Heart right ventricle (tissue), 16 donors: ENCODE results near the gene ARHGAP6. TPM values are rescaled to one million over a fixed set of nuclear protein-coding genes. Genes with fewer than 3 reads are reported as not detected.

ENCODE experiments used
- ATAC-seq, 8 donors: fragments of 200-7000 bp; cut with Tn5 transposase; one replicate each; pipeline ENCODE4 v1.9.1; 2020; ENCODE audit warnings: mild to moderate bottlenecking in 8 of 8, moderate library complexity in 8 of 8, moderate number of reproducible peaks in 1 of 8
- DNase-seq, 2 donors: peaks; one replicate each; pipeline ENCODE4 v3.0.0-alpha.2; 2020
- H3K27ac ChIP-seq, 10 donors: fragments of 200-600 bp; sonication (generic) in 2 of 10; one replicate each; pipeline versions ENCODE4 v1.5.0 to v1.8.0; 2020 to 2022; ENCODE audit warnings: mild to moderate bottlenecking in 3 of 10
- H3K27me3 ChIP-seq, 7 donors: fragments of 200-600 bp; one replicate each; pipeline ENCODE4 v1.8.0; 2021 to 2022; ENCODE audit warnings: mild to moderate bottlenecking in 2 of 7
- H3K36me3 ChIP-seq, 9 donors: fragments of 200-600 bp; sonication (generic) in 1 of 9; one replicate each; pipeline versions ENCODE4 v1.5.0 to v1.8.0; 2020 to 2022; ENCODE audit warnings: mild to moderate bottlenecking in 2 of 9
- H3K4me1 ChIP-seq, 9 donors: fragments of 200-600 bp; sonication (generic) in 1 of 9; one replicate each; pipeline versions ENCODE4 v1.5.0 to v1.8.0; 2020 to 2022; ENCODE audit warnings: mild to moderate bottlenecking in 4 of 9
- H3K4me3 ChIP-seq, 10 donors: fragments of 200-600 bp; sonication (generic) in 2 of 10; one replicate each; pipeline versions ENCODE4 v1.5.0 to v1.8.0; 2020 to 2022; ENCODE audit warnings: mild to moderate bottlenecking in 7 of 10, moderate library complexity in 2 of 10
- H3K9me3 ChIP-seq, 11 donors: fragments of 200-600 bp in 10 of 11; sonication (generic) in 2 of 11; one replicate each; pipeline versions ENCODE4 v1.5.0 to v1.8.0; 2013 to 2022; ENCODE audit warnings: mild to moderate bottlenecking in 2 of 11, control low read depth in 1 of 11, moderate library complexity in 1 of 11
- CTCF ChIP-seq, 9 donors: fragments of 200-600 bp; sonication (generic) in 2 of 9; IDR thresholded peaks; one replicate each; pipeline versions ENCODE4 v1.5.0 to v1.8.0; 2021 to 2022; ENCODE audit warnings: antibody characterized with exemption in 9 of 9, mild to moderate bottlenecking in 5 of 9, moderate library complexity in 1 of 9
- WGBS, 2 donors: extraction: QIAGEN DNeasy Blood & Tissue Kit; methylation state at CpG; one replicate each; pipeline ENCODE4 v1.1.7; 2013; ENCODE audit warnings: inconsistent platforms in 1 of 2; 5-methylcytosine and 5-hydroxymethylcytosine counted together
- intact Hi-C, 10 donors: fragments of 100-400 bp; cut with DNase I; formaldehyde crosslinking; loops; one replicate each; pipeline versions ENCODE4 v1.11.1 to v1.14.2; 2022
- polyA plus RNA-seq, 2 donors: library from polyadenylated mRNA; stranded (reverse); fragments of 200-250 nt; gene quantifications; one replicate each; pipeline ENCODE4 v1.2.3, GENCODE V29; 2013
- total RNA-seq, 10 donors: library from RNA; stranded (reverse); fragmentation: NEBNext Ultra II Directional in 3 of 10; extraction: Animal tissue kit (Norgen Biotek cat#: 25700) in 3 of 10; gene quantifications; one replicate each; pipeline versions ENCODE4 v1.2.1 to v1.2.4, GENCODE V29; 2021 to 2023
- donor health status: Arrhythmogenic right ventricular cardiomyopathy.
- donor health status: ischemic (EF 13 %, LVEDD 7.1; RV severe dilation, severe dysfunction).
- donor health status: healthy with polysubstance abuse.
- donor health status: DM: no; HTN: yes; CAD: no.
- donor health status: DM: no; HTN: no; CAD: no.
- donor health status: ischemic (EF 25% LVEDD 6.9; RV normal size, moderate dysfunction).
- donor health status: ischemic (EF 25% LVEDD 5.7; RV mildly dilated, moderate dysfunction).
- donor health status: healthy.
- donor health status: DM: yes; HTN: yes; CAD: no.
- donor health status: Ischemic cardiomyopathy.
- donor health status: ischemic (EF 35%, LVEDD 5.7; RV mildly dilated, moderate dysfunction).
- donor health status: nonischemic (EF 11% LVEDD 7.7; RV severe dilation, severe dysfunction).
- donor health status: DM: yes; HTN: yes; CAD: no.
- donor health status: PGD.
- donor health status: ischemic (EF 29% LVEDD 5.4; RV normal size, mild dysfunction).
- donor health status: nonischemic (EF 23%, LVEDD 6.1; RV moderate dilation, normal function).

Gene ARHGAP6
- total and polyA plus RNA-seq, 12 donors, result 1.6 to 6.0 (median 2.6) TPM

GRCh38 chrX:11575332-11575731 lies 90.4 kb downstream of the ARHGAP6 start:
- Histone ChIP-seq H3K27ac (no peak overlapping the region), H3K4me1 (no peaks in the 10 kb centered on the region), H3K4me3 (no peak overlapping the region), H3K27me3 (peaks cover 0 to 4% (median 0%) of the 10 kb centered on the region in 7 donors), H3K9me3 (peaks cover 0 to 9% (median 0%) of the 10 kb centered on the region in 11 donors), H3K36me3 (no peaks in the 10 kb centered on the region)
- WGBS, 2 donors, result 93 to 100% methylated on average over 2 of the region's 2 CpGs
- DNase-seq, result no peak
- intact Hi-C loops, result no loop called here
- no peak for TF ChIP-seq CTCF (IDR thresholded peaks at IDR 0.05)
- no peak for ATAC-seq

- WGBS, 2 donors, result 93 to 95% methylated on average over 7 of the region's 7 CpGs
- DNase-seq, result no peak
- Histone ChIP-seq H3K4me1 (no peaks in the 10 kb centered on the region), H3K36me3 (no peaks in the 10 kb centered on the region), H3K4me3 (no peak overlapping the region), H3K27me3 (peaks cover 0 to 7% (median 0%) of the 10 kb centered on the region in 7 donors), H3K9me3 (no peaks in the 10 kb centered on the region), H3K27ac (no peak overlapping the region)
- intact Hi-C loops, result no loop called here
- TF ChIP-seq CTCF (IDR thresholded peaks at IDR 0.05), result no peak
- ATAC-seq, result no peak
These were observed 98.0 kb downstream of the ARHGAP6 start for GRCh38 chrX:11567528-11568220.

- no peak for TF ChIP-seq CTCF (IDR thresholded peaks at IDR 0.05)
- Histone ChIP-seq H3K27me3 (peaks cover 0 to 7% (median 0%) of the 10 kb centered on the region in 7 donors), H3K4me1 (no peaks in the 10 kb centered on the region), H3K27ac (no peak overlapping the region), H3K4me3 (no peak overlapping the region), H3K36me3 (no peaks in the 10 kb centered on the region), H3K9me3 (no peaks in the 10 kb centered on the region)
- ATAC-seq, result no peak
- DNase-seq, result no peak
- intact Hi-C loops, result no loop called here
- WGBS, 2 donors, result 84 to 95% methylated on average over 2 of the region's 2 CpGs
These were observed 98.9 kb downstream of the ARHGAP6 start for GRCh38 chrX:11566789-11567188.

GRCh38 chrX:11566173-11566572 lies 99.5 kb downstream of the ARHGAP6 start:
- ATAC-seq (no peak), DNase-seq (no peak)
- Histone ChIP-seq H3K4me3 (no peak overlapping the region), H3K27ac (no peak overlapping the region), H3K4me1 (no peaks in the 10 kb centered on the region), H3K36me3 (no peaks in the 10 kb centered on the region), H3K9me3 (no peaks in the 10 kb centered on the region), H3K27me3 (peaks cover 0 to 7% (median 0%) of the 10 kb centered on the region in 7 donors)
- intact Hi-C loops, result no loop called here
- no peak for TF ChIP-seq CTCF (IDR thresholded peaks at IDR 0.05)
